PC-9 (cell line): ENCODE data around the gene COL24A1. TPM values are rescaled to one million over a fixed set of nuclear protein-coding genes. Genes with fewer than 3 reads are reported as not detected.

Source experiments
- BruUV-seq: library from RNA; stranded (reverse); fragments of 400-500 nt; replicated peaks from 2 replicates; lab custom pipeline; 2021; lab: Mats Ljungman, UMichigan
- CTCF ChIA-PET: fragments of 300-600 bp; sonication (Branson Sonifier 250); formaldehyde crosslinking; loops from one replicate; lab custom pipeline; 2022; ENCODE audit warnings: antibody characterized with exemption; lab: Charles Lee
- POLR2A ChIA-PET: fragments of 300-600 bp; sonication (Branson Sonifier 250); formaldehyde crosslinking; loops from one replicate; lab custom pipeline; 2022; ENCODE audit warnings: antibody characterized with exemption; ENCODE audit not compliant: unreplicated experiment; lab: Charles Lee
- DNase-seq, 2 experiments: peaks; one replicate each; pipeline versions ENCODE4 v3.0.0 to v3.0.0-alpha.2; 2015 to 2022; ENCODE audit warnings: mixed read lengths in 1 of 2
- H2AFZ ChIP-seq: fragments of 200-600 bp; sonication (generic); 2 replicates; pipeline ENCODE4 v1.8.1; 2017; ENCODE audit warnings: antibody characterized with exemption
- H3F3A ChIP-seq: fragments of 200-600 bp; sonication (generic); 2 replicates; pipeline ENCODE4 v1.8.1; 2017; ENCODE audit warnings: antibody characterized with exemption, mild to moderate bottlenecking, low read depth; ENCODE audit not compliant: insufficient read depth
- H3K27ac ChIP-seq: fragments of 200-600 bp; sonication (generic); 2 replicates; pipeline ENCODE4 v1.6.1; 2016; ENCODE audit warnings: mixed run types
- H3K27me3 ChIP-seq: fragments of 200-600 bp; sonication (generic); 2 replicates; pipeline ENCODE4 v1.6.1; 2016; ENCODE audit warnings: low read depth, mixed run types; ENCODE audit not compliant: insufficient read depth
- H3K36me3 ChIP-seq: fragments of 200-600 bp; sonication (generic); 2 replicates; pipeline ENCODE4 v1.6.1; 2016; ENCODE audit warnings: low read depth, mixed run types
- H3K4me1 ChIP-seq: fragments of 200-600 bp; sonication (generic); replicated peaks from 2 replicates; pipeline ENCODE4 v1.6.1; 2016; ENCODE audit warnings: mixed run types; ENCODE audit not compliant: insufficient read depth
- H3K4me2 ChIP-seq: fragments of 200-600 bp; sonication (generic); 2 replicates; pipeline ENCODE4 v1.6.1; 2017; ENCODE audit warnings: mixed run types
- H3K4me3 ChIP-seq: fragments of 200-600 bp; sonication (generic); 2 replicates; pipeline ENCODE4 v1.6.1; 2016; ENCODE audit warnings: mixed run types
- H3K79me2 ChIP-seq: fragments of 200-600 bp; sonication (generic); 2 replicates; pipeline ENCODE4 v1.6.1; 2017; ENCODE audit warnings: low read depth, mixed run types
- H3K9me2 ChIP-seq: fragments of 200-600 bp; sonication (generic); 2 replicates; pipeline ENCODE4 v1.8.1; 2017; ENCODE audit warnings: mild to moderate bottlenecking; ENCODE audit not compliant: insufficient read depth
- H3K9me3 ChIP-seq: fragments of 200-600 bp; sonication (generic); 2 replicates; pipeline ENCODE4 v1.8.1; 2016; ENCODE audit warnings: low read depth; ENCODE audit not compliant: insufficient read depth
- H4K20me1 ChIP-seq: fragments of 200-600 bp; sonication (generic); 2 replicates; pipeline ENCODE4 v1.8.1; 2017; ENCODE audit not compliant: insufficient read depth
- CTCF ChIP-seq: fragments of 200-600 bp; sonication (generic); conservative IDR thresholded peaks from 2 replicates; pipeline ENCODE4 v1.6.1; 2017; ENCODE audit warnings: mixed run types, antibody characterized with exemption, mild to moderate bottlenecking, moderate library complexity
- EZH2 ChIP-seq: fragments of 200-600 bp; sonication (generic); IDR thresholded peaks from 2 replicates; pipeline ENCODE4 v1.8.0; 2017; ENCODE audit warnings: antibody characterized with exemption, low read depth
- intact Hi-C: fragments of 100-400 bp; cut with micrococcal nuclease; formaldehyde crosslinking; loops from one replicate; pipeline ENCODE4 v1.10.0; 2022; ENCODE audit not compliant: unreplicated experiment
- total RNA-seq: library from RNA; stranded (reverse); gene quantifications from 2 replicates; pipeline ENCODE4 v1.2.3, GENCODE V29; 2021

The COL24A1 gene
- total RNA-seq, 1 experiment from 2014 or later = 0.15 TPM

GRCh38 chr1:86018283-86018923 is 138.2 kb downstream of the COL24A1 start:
- TF ChIP-seq EZH2 = no peak
- peak; percentile 85 for TF ChIP-seq CTCF
- peak in 1 of 2 experiments; percentile 3 for DNase-seq
- no peak overlapping the region for H3K27ac ChIP-seq
- no peaks in the 10 kb centered on the region for H3K9me3 ChIP-seq
- no peaks in the 10 kb centered on the region for H3K36me3 ChIP-seq
- H3K4me3 ChIP-seq = no peak overlapping the region
- H2AFZ ChIP-seq = no peak overlapping the region
- ChIA-PET CTCF (interaction anchor here (0.5 to 1.0 kb wide), 2 partner anchors 13 to 405 kb away, joined by 4 to 5 read pairs; no protein-coding TSS in a partner anchor), POLR2A (no interaction called here)
- H4K20me1 ChIP-seq = no peaks in the 10 kb centered on the region
- H3F3A ChIP-seq = no peaks in the 10 kb centered on the region
- intact Hi-C loops = loop anchor here (5.0 kb wide), 2 partner anchors 311 to 711 kb away; partner anchors contain the start of gene ZNHIT6
- H3K9me2 ChIP-seq = no peaks in the 10 kb centered on the region
- H3K79me2 ChIP-seq = no peaks in the 10 kb centered on the region
- H3K4me1 ChIP-seq = no peaks in the 10 kb centered on the region
- no TSS peak for BruUV-seq
- H3K4me2 ChIP-seq = no peak overlapping the region
- no peaks in the 10 kb centered on the region for H3K27me3 ChIP-seq

- Histone ChIP-seq H4K20me1 (no peaks in the 10 kb centered on the region), H2AFZ (no peak overlapping the region), H3K27ac (no peak overlapping the region), H3K9me2 (no peaks in the 10 kb centered on the region), H3K4me1 (no peaks in the 10 kb centered on the region), H3K4me2 (no peak overlapping the region), H3F3A (no peaks in the 10 kb centered on the region), H3K36me3 (no peaks in the 10 kb centered on the region), H3K4me3 (no peak overlapping the region), H3K79me2 (no peaks in the 10 kb centered on the region), H3K27me3 (no peaks in the 10 kb centered on the region), H3K9me3 (no peaks in the 10 kb centered on the region)
- TF ChIP-seq CTCF = no peak
- no peak for TF ChIP-seq EZH2
- no TSS peak for BruUV-seq
- intact Hi-C loops = loop anchor here (5.0 kb wide), 2 partner anchors 309 to 709 kb away; partner anchors contain the start of gene ZNHIT6
- CTCF ChIA-PET = interaction anchor here (0.6 kb wide), 1 partner anchor 752 kb away, joined by 14 read pairs; no protein-coding TSS in a partner anchor
- POLR2A ChIA-PET = no interaction called here
- no peak for DNase-seq
Measured at GRCh38 chr1:86016076-86016759, 140.4 kb downstream of the COL24A1 start.

- Histone ChIP-seq H3K9me2 (no peaks in the 10 kb centered on the region), H3K79me2 (no peaks in the 10 kb centered on the region), H3K4me2 (no peak overlapping the region), H3K4me3 (no peak overlapping the region), H2AFZ (no peak overlapping the region), H4K20me1 (no peaks in the 10 kb centered on the region), H3F3A (no peaks in the 10 kb centered on the region), H3K9me3 (no peaks in the 10 kb centered on the region), H3K4me1 (no peaks in the 10 kb centered on the region), H3K27me3 (no peaks in the 10 kb centered on the region), H3K27ac (no peak overlapping the region), H3K36me3 (no peaks in the 10 kb centered on the region)
- DNase-seq = no peak
- ChIA-PET POLR2A (interaction anchor here (0.7 kb wide), 2 partner anchors 254 to 841 kb away, joined by 3 read pairs; no protein-coding TSS in a partner anchor), CTCF (interaction anchor here (0.7 kb wide), 1 partner anchor 231 kb away, joined by 8 read pairs; no protein-coding TSS in a partner anchor)
- no TSS peak for BruUV-seq
- TF ChIP-seq CTCF (no peak), EZH2 (no peak)
- intact Hi-C loops = loop anchor here (5.0 kb wide), 2 partner anchors 308 to 708 kb away; partner anchors contain the start of gene ZNHIT6
Measured at GRCh38 chr1:86015375-86015774, 141.2 kb downstream of the COL24A1 start.
